ENCODE data around the gene TRIAP1. TPM values are rescaled to one million over a fixed set of nuclear protein-coding genes. Genes with fewer than 3 reads are reported as not detected.
A peak's percentile ranks its signal among the peaks of the same experiment; 100 is the strongest.

The TRIAP1 gene
- polyA plus RNA-seq, 5 donors, result 33.5 to 46.2 (median 38.9) TPM

- peak; percentile 57 to 69 for DNase-seq
Measured at GRCh38 chr12:120394483-120395367, 51.5 kb downstream of the TRIAP1 start.

Other genes starting within 250 kb of the TRIAP1 start
- 1,000 to 10,000 TPM; 3,371 to 3,973 (median 3,732) TPM for gene RPLP0, start 245.3 kb downstream of the TRIAP1 start, polyA plus RNA-seq (ENCODE audit: insufficient read depth in 1 of 5, insufficient read length in 5 of 5, low replicate concordance in 1 of 5)
- 10 to 100 TPM; 48.6 to 74.2 (median 65.0) TPM for gene PXN, start 180.7 kb downstream of the TRIAP1 start, polyA plus RNA-seq (ENCODE audit: insufficient read depth in 1 of 5, insufficient read length in 5 of 5, low replicate concordance in 1 of 5)
- 1 to 10 TPM in 1 of 5 donors, under 1 TPM in 1, not detected in 3; 0.94 to 1.4 TPM for gene RNU4-2, start 154.5 kb downstream of the TRIAP1 start, polyA plus RNA-seq (ENCODE audit: insufficient read depth in 1 of 5, insufficient read length in 5 of 5, low replicate concordance in 1 of 5)
- not detected for gene RNU4-1, start 153.1 kb downstream of the TRIAP1 start, polyA plus RNA-seq (ENCODE audit: insufficient read depth in 1 of 5, insufficient read length in 5 of 5, low replicate concordance in 1 of 5)
- 1 to 10 TPM; 2.5 to 4.7 (median 2.9) TPM for gene SIRT4, start 144.1 kb downstream of the TRIAP1 start, polyA plus RNA-seq (ENCODE audit: insufficient read depth in 1 of 5, insufficient read length in 5 of 5, low replicate concordance in 1 of 5)
- gene PLA2G1B, start 118.6 kb downstream of the TRIAP1 start, polyA plus RNA-seq (ENCODE audit: insufficient read depth in 1 of 5, insufficient read length in 5 of 5, low replicate concordance in 1 of 5), result 1 to 10 TPM in 3 of 5 donors, under 1 TPM in 2; 0.87 to 2.7 (median 2.0) TPM
- 10 to 100 TPM; 11.2 to 18.8 (median 16.4) TPM for gene MSI1, start 77.2 kb downstream of the TRIAP1 start, polyA plus RNA-seq (ENCODE audit: insufficient read depth in 1 of 5, insufficient read length in 5 of 5, low replicate concordance in 1 of 5)
- 100 to 1,000 TPM; 209 to 279 (median 221) TPM for gene COX6A1, start 8.3 kb downstream of the TRIAP1 start, polyA plus RNA-seq (ENCODE audit: insufficient read depth in 1 of 5, insufficient read length in 5 of 5, low replicate concordance in 1 of 5)
- 10 to 100 TPM; 23.1 to 36.6 (median 32.4) TPM for gene GATC, start 60 bp upstream of the TRIAP1 start, polyA plus RNA-seq (ENCODE audit: insufficient read depth in 1 of 5, insufficient read length in 5 of 5, low replicate concordance in 1 of 5)
- gene SRSF9, start 23.4 kb upstream of the TRIAP1 start, polyA plus RNA-seq (ENCODE audit: insufficient read depth in 1 of 5, insufficient read length in 5 of 5, low replicate concordance in 1 of 5), result 100 to 1,000 TPM; 174 to 225 (median 192) TPM
- gene DYNLL1, start 49.7 kb upstream of the TRIAP1 start, polyA plus RNA-seq (ENCODE audit: insufficient read depth in 1 of 5, insufficient read length in 5 of 5, low replicate concordance in 1 of 5), result 100 to 1,000 TPM; 344 to 461 (median 400) TPM
- gene COQ5, start 82.8 kb upstream of the TRIAP1 start, polyA plus RNA-seq (ENCODE audit: insufficient read depth in 1 of 5, insufficient read length in 5 of 5, low replicate concordance in 1 of 5), result 10 to 100 TPM; 47.9 to 61.2 (median 56.5) TPM
- 100 to 1,000 TPM; 152 to 208 (median 165) TPM for gene RNF10, start 88.0 kb upstream of the TRIAP1 start, polyA plus RNA-seq (ENCODE audit: insufficient read depth in 1 of 5, insufficient read length in 5 of 5, low replicate concordance in 1 of 5)
- 10 to 100 TPM; 47.2 to 53.8 (median 48.9) TPM for gene POP5, start 135.0 kb upstream of the TRIAP1 start, polyA plus RNA-seq (ENCODE audit: insufficient read depth in 1 of 5, insufficient read length in 5 of 5, low replicate concordance in 1 of 5)
- gene CABP1, start 194.2 kb upstream of the TRIAP1 start, polyA plus RNA-seq (ENCODE audit: insufficient read depth in 1 of 5, insufficient read length in 5 of 5, low replicate concordance in 1 of 5), result 1 to 10 TPM; 1.4 to 2.9 (median 2.2) TPM
- 100 to 1,000 TPM; 159 to 195 (median 168) TPM for gene MLEC, start 240.8 kb upstream of the TRIAP1 start, polyA plus RNA-seq (ENCODE audit: insufficient read depth in 1 of 5, insufficient read length in 5 of 5, low replicate concordance in 1 of 5)